GM20000 (cell line): ENCODE measurements around the gene ARHGEF12.

Experiments
- DNase-seq: peaks from one replicate; pipeline ENCODE4 v3.0.0; 2012; ENCODE audit warnings: low spot score
- TF ChIP-seq, protein P1 (sequence below): IDR thresholded peaks from 2 replicates; pipeline ENCODE4 v1.5.1; 2012; ENCODE audit warnings: mild to moderate bottlenecking, control low read depth; ENCODE audit errors: extremely low read depth, missing control alignments

The ARHGEF12 gene

GRCh38 chr11:120376547-120377182 is 40.5 kb downstream of the ARHGEF12 start:
- no peak for DNase-seq
- TF ChIP-seq, protein P1, sequence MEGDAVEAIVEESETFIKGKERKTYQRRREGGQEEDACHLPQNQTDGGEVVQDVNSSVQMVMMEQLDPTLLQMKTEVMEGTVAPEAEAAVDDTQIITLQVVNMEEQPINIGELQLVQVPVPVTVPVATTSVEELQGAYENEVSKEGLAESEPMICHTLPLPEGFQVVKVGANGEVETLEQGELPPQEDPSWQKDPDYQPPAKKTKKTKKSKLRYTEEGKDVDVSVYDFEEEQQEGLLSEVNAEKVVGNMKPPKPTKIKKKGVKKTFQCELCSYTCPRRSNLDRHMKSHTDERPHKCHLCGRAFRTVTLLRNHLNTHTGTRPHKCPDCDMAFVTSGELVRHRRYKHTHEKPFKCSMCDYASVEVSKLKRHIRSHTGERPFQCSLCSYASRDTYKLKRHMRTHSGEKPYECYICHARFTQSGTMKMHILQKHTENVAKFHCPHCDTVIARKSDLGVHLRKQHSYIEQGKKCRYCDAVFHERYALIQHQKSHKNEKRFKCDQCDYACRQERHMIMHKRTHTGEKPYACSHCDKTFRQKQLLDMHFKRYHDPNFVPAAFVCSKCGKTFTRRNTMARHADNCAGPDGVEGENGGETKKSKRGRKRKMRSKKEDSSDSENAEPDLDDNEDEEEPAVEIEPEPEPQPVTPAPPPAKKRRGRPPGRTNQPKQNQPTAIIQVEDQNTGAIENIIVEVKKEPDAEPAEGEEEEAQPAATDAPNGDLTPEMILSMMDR = no peak

GRCh38 chr11:120378474-120378873 is 42.3 kb downstream of the ARHGEF12 start:
- TF ChIP-seq, protein P1 = no peak
- DNase-seq = no peak

DNA sequence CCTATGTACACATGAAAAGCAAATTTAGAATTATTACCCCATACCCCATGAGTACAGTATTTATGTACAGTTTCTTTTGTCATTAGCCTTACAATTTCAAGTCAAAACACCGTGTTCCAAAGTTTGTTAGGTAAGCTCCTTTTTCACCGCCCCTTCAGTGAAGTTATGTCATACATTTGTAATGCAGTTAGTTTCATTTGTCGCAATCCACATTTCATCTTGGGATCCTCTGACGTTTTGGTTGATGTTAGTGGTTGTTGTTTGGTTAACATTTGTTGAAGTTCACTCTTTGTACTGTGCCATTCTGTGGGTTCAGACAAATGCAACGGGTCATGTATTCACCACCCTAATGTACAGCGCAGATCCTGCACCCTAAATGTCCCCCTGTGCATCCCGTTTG is 45.2 kb downstream of the ARHGEF12 start:
- DNase-seq = no peak
- TF ChIP-seq, protein P1 = no peak

GRCh38 chr11:120383518-120384155 is 47.4 kb downstream of the ARHGEF12 start:
- TF ChIP-seq, protein P1 = no peak
- no peak for DNase-seq

GRCh38 chr11:120384476-120384875 is 48.3 kb downstream of the ARHGEF12 start:
- TF ChIP-seq, protein P1 = no peak
- DNase-seq = no peak

GRCh38 chr11:120385110-120385509 is 48.9 kb downstream of the ARHGEF12 start:
- no peak for DNase-seq
- TF ChIP-seq, protein P1 = no peak

DNA sequence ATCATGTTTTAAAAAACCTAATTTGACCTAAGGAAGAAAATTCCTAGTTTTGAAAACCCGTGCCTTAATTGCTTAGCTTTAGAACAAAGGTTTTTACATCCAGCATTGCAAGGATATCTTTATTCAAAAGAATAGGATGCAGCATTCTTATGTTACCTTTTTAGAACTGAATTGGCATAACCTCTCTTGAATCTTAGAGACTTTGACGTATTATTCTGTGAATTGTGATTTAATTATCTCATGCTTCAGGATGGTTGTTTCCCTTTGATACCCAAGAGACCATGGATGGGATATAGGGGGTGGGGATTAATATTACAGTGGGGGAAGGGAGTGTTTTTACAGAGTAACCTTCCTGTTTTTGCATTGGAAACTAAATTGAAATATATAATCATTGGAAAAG is 49.4 kb downstream of the ARHGEF12 start:
- DNase-seq = no peak
- TF ChIP-seq, protein P1 = no peak
